Brain microvascular endothelial cell (primary cell): ENCODE measurements around the gene SPATA31E1.

Experiments used
- DNase-seq: peaks from one replicate; pipeline ENCODE4 v3.0.0-alpha.2; 2020
- H3K27ac ChIP-seq: fragments of 250-450 bp; sonication (Bioruptor Pico); 2 replicates; pipeline ENCODE4 v1.5.1; 2020; ENCODE audit warnings: mild to moderate bottlenecking, moderate library complexity
- H3K27me3 ChIP-seq: fragments of 250-450 bp; sonication (Bioruptor Pico); replicated peaks from 2 replicates; pipeline ENCODE4 v1.5.1; 2020; ENCODE audit warnings: mild to moderate bottlenecking
- H3K36me3 ChIP-seq: fragments of 250-450 bp; sonication (Bioruptor Pico); replicated peaks from 2 replicates; pipeline ENCODE4 v1.5.1; 2020; ENCODE audit warnings: mild to moderate bottlenecking
- H3K4me3 ChIP-seq: 2 replicates; pipeline ENCODE4 v1.5.1; 2011; ENCODE audit warnings: low read depth, mild to moderate bottlenecking, control low read depth, low read length, moderate library complexity
- in situ Hi-C: cut with HindIII; loops from 2 replicates; pipeline ENCODE4 v1.10.0; 2017; ENCODE audit warnings: low sequenced_read_pairs, low pct_ligation_motif_present
- TF ChIP-seq, protein P1 (sequence below): IDR thresholded peaks from 2 replicates; pipeline ENCODE4 v1.5.1; 2011; ENCODE audit warnings: low read depth, mild to moderate bottlenecking, moderate library complexity, low read length, control low read depth, inconsistent platforms; ENCODE audit errors: missing control alignments

The SPATA31E1 gene

DNA sequence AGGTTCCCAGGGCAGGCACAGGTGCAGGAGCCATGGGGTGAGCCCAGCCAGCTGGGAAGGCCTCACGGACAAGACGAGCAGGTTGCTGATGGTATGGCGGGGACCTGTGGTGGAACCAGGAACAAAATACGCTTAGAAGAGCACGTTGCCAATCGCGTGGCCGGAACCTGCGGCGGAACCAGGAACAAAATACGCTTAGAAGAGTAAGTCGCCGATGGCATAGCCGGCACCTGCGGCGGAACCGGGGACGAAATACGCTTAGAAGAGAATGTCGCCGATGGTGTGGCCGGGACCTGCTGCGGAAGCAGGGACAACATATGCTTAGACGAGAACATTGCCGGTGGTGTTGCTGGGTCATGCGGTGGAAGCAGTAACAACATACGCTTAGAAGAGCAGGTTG, 23.5 kb upstream of the SPATA31E1 start:
- Histone ChIP-seq H3K36me3 (no peaks in the 10 kb centered on the region), H3K27me3 (no peaks in the 10 kb centered on the region), H3K27ac (no peak overlapping the region), H3K4me3 (no peak overlapping the region)
- in situ Hi-C loops: no loop called here
- DNase-seq: no peak
- TF ChIP-seq, protein P1, sequence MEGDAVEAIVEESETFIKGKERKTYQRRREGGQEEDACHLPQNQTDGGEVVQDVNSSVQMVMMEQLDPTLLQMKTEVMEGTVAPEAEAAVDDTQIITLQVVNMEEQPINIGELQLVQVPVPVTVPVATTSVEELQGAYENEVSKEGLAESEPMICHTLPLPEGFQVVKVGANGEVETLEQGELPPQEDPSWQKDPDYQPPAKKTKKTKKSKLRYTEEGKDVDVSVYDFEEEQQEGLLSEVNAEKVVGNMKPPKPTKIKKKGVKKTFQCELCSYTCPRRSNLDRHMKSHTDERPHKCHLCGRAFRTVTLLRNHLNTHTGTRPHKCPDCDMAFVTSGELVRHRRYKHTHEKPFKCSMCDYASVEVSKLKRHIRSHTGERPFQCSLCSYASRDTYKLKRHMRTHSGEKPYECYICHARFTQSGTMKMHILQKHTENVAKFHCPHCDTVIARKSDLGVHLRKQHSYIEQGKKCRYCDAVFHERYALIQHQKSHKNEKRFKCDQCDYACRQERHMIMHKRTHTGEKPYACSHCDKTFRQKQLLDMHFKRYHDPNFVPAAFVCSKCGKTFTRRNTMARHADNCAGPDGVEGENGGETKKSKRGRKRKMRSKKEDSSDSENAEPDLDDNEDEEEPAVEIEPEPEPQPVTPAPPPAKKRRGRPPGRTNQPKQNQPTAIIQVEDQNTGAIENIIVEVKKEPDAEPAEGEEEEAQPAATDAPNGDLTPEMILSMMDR: no peak

DNA sequence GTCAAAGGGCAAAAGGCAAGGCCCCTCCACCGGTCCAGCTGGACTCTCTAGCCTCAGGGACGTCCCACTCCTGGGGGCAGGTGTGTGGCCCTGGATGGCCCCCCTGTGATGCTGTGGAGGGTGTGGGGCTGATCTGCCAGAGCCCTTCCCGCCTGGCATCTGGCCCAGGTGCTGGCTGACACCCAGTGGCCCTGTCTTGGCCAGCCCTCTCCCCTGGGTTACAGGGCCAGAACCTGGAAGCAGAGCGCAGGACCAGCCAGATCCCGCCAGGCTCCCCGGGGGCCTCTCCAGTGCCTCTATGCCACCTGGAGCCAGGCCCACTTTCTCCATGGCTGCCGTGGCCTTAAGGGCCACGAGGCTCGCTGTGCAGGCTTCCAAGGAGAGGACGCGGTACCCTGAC, 22.9 kb upstream of the SPATA31E1 start:
- no peaks in the 10 kb centered on the region for H3K36me3 ChIP-seq
- no peak overlapping the region for H3K27ac ChIP-seq
- H3K4me3 ChIP-seq: no peak overlapping the region
- in situ Hi-C loops: no loop called here
- TF ChIP-seq, protein P1: no peak
- no peak for DNase-seq
- H3K27me3 ChIP-seq: no peaks in the 10 kb centered on the region

- H3K27me3 ChIP-seq: no peaks in the 10 kb centered on the region
- TF ChIP-seq, protein P1: no peak
- no peak overlapping the region for H3K4me3 ChIP-seq
- H3K27ac ChIP-seq: no peak overlapping the region
- H3K36me3 ChIP-seq: no peaks in the 10 kb centered on the region
- in situ Hi-C loops: no loop called here
- no peak for DNase-seq
Observed at GRCh38 chr9:87861332-87861731, 21.3 kb upstream of the SPATA31E1 start.

- Histone ChIP-seq H3K36me3 (no peaks in the 10 kb centered on the region), H3K27me3 (no peaks in the 10 kb centered on the region), H3K27ac (no peak overlapping the region), H3K4me3 (no peak overlapping the region)
- TF ChIP-seq, protein P1: no peak
- in situ Hi-C loops: no loop called here
- DNase-seq: peak; percentile 84
Observed at GRCh38 chr9:87862536-87863268, 20.0 kb upstream of the SPATA31E1 start.

DNA sequence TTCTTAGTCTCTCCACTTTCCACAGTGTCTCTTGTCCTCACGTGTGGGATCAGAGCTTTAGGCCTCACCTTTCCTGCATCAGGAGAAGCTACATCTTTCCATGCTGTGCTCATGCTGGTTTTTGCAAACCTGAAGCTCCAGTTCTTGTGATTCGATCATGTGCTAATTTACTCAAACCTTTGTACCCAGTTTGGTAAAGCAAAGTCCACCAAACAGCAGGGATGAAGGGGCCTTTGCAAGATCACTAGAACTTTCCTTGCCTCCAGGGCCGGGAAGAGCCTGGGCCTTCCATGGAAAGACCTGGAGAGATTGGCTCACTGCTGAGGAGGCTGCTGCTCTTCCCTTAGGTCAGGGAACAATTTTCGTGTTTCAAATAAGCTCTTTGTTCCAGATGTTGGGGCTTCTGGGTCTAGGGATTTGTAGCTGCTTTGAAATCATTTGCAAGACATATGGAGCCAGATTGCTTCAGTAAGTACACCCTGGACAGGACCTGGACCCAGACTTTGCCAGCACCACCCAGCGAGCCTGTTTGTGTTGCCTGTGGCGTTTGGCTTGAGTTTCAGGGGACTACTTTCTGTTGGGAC, 18.7 kb upstream of the SPATA31E1 start:
- in situ Hi-C loops: no loop called here
- H3K36me3 ChIP-seq: no peaks in the 10 kb centered on the region
- no peak overlapping the region for H3K4me3 ChIP-seq
- TF ChIP-seq, protein P1: no peak
- H3K27ac ChIP-seq: no peak overlapping the region
- no peaks in the 10 kb centered on the region for H3K27me3 ChIP-seq
- DNase-seq: no peak
